Measurements from ENCODE around the gene RTN4RL1. TPM values are rescaled to one million over a fixed set of nuclear protein-coding genes. Genes with fewer than 3 reads are reported as not detected.

The RTN4RL1 gene
- polyA plus RNA-seq, 3 donors, result 1.6 to 8.7 (median 3.9) TPM

- 86 to 94% (median 92%) methylated on average over 19 of the region's 19 CpGs for WGBS, 3 donors
- H3K27ac ChIP-seq (ENCODE audit: low read depth, low read length), result no peak overlapping the region
These were observed 104.2 kb downstream of the RTN4RL1 start for GRCh38 chr17:1920948-1921351.

DNA sequence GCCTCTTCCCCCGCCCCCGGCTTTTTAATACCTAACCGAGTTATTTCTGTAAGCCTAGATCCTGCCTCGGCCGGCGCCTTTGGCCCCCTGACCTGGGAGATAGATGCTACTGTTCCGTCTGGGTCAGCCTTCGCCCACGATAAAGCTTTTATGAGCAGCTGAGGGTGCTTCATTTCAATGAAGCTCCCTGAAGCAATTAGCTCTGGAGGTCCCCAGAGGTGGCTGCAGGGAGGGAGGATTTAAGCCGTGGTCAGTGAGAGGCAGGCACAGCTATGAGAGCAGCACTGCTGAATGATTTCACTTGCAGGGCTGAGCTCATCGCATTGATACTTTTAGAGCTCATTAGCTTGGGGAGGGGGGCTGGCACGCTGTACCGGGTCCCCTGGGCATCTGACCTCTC is 105.9 kb downstream of the RTN4RL1 start:
- no peak overlapping the region for H3K27ac ChIP-seq (ENCODE audit: low read depth, low read length)
- WGBS, 3 donors, result 68 to 78% (median 76%) methylated on average over 13 of the region's 13 CpGs

- no peak overlapping the region for H3K27ac ChIP-seq (ENCODE audit: low read depth, low read length)
- WGBS, 3 donors, result 89 to 93% (median 91%) methylated on average over 29 of the region's 29 CpGs
These were observed 106.6 kb downstream of the RTN4RL1 start for GRCh38 chr17:1918346-1919162.

DNA sequence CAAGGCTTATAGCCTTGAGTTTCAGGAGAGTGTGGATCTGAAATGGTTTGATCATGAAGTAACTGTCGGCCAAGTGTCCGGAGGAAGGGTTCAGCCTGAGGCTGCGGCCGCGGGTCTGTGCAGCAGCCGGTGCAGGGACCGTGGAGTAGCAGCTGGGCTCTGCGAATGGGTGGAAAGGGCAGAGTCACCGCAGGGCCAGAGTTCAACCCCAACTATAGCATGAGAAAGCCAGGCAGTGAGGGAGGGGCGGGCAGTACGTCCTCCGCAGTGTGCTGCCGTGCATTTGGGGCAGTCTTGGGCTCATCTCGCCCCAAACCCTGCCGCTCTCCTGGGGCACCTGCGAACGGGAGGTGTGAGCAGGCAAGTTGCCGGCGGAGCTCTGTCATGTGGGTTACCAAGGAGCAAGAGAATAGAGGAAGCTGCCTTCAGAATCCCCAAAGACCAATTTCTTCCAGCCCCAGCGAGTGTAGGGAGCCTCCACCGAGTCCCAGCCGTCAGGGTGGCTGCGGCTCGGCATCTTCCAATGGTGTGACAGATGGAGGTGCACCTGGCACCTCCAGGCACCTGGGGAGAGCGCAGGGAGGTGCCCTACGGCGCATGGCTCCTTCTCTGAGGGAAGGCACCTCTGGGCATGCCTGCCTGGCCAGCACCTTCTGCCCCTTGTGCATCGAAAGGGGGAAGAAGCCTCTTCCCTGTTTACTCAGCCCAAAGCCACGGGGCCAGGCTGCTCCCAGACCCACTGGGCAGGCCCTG is 108.0 kb downstream of the RTN4RL1 start:
- WGBS, 3 donors, result 74 to 79% (median 78%) methylated on average over 28 to 29 of the region's 29 CpGs
- H3K27ac ChIP-seq (ENCODE audit: low read depth, low read length), result no peak overlapping the region

- WGBS, 3 donors, result 59 to 72% (median 67%) methylated on average over 14 of the region's 14 CpGs
- H3K27ac ChIP-seq (ENCODE audit: low read depth, low read length), result no peak overlapping the region
These were observed 108.8 kb downstream of the RTN4RL1 start for GRCh38 chr17:1916316-1916715.

DNA sequence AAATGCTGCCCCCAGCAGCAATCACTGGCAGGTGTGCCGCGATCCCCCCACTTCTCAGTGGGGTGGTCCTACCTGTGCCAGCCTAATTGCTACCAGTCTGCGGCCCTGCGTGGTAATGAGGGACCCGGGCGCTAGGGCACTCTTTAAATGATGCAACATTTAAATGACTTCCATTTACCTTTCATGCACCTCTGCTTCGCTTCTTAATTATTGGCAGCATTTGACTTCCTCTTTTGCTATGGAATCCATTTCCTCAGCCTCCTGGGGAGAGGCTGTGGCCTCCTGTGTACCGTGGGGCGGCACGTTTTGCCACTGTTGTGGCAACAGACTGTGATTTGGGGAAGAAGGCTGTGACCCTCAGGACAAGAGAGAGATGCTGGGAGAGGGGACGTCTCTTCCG is 109.2 kb downstream of the RTN4RL1 start:
- H3K27ac ChIP-seq (ENCODE audit: low read depth, low read length), result no peak overlapping the region
- 56 to 68% (median 56%) methylated on average over 12 of the region's 12 CpGs for WGBS, 3 donors

- no peak overlapping the region for H3K27ac ChIP-seq (ENCODE audit: low read depth, low read length)
- 41 to 63% (median 49%) methylated on average over 8 of the region's 8 CpGs for WGBS, 3 donors
These were observed 110.5 kb downstream of the RTN4RL1 start for GRCh38 chr17:1914661-1915083.

- 85 to 91% (median 90%) methylated on average over 13 to 14 of the region's 14 CpGs for WGBS, 3 donors
- H3K27ac ChIP-seq (ENCODE audit: low read depth, low read length), result no peak overlapping the region
These were observed 111.4 kb downstream of the RTN4RL1 start for GRCh38 chr17:1913702-1914101.

DNA sequence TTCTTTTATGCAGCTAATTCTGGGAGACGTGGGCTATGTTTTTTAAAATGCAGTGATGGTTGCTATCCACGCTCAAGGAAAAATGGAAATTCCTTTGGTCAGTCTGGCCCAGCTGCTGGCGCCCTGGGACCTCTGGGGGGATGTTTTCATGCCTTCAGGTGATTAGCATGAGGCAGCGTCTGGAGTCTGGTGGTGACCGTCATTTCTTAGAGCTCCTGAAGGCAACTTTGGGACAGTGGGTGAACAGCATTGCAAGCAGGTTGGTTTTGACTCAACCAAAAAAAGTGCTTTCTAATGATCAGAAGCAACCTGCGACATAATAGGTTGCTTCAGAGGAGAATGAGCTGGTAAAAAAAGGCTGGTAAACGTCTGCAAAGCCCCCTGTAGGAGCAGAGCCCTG is 113.0 kb downstream of the RTN4RL1 start:
- 57 to 61% (median 59%) methylated on average over 7 of the region's 7 CpGs for WGBS, 3 donors
- H3K27ac ChIP-seq (ENCODE audit: low read depth, low read length), result no peak overlapping the region

DNA sequence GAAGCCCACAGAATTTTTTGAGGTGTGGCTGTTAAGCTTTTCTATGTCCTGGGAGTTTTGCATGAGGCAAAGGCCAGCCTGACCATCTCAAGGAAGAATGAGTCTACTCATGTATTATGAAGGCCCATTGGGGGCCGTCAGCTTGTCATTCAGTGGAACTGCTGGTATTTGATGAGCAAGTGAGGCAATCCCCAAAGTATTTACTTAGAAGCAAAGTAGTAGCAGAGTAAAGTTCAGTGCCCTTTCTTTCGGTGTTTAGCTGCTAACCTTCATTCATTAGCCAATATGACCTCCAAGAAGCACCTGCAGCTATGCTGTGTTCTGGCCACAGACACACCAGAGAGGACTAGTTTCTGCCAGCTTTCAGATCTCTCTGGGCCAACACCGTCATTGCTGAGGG is 115.1 kb downstream of the RTN4RL1 start:
- 63 to 82% (median 78%) methylated on average over 3 of the region's 3 CpGs for WGBS, 3 donors
- H3K27ac ChIP-seq (ENCODE audit: low read depth, low read length), result no peak overlapping the region

- H3K27ac ChIP-seq (ENCODE audit: low read depth, low read length), result no peak overlapping the region
- WGBS, 3 donors, result 6 to 7% (median 6%) methylated on average over 22 of the region's 22 CpGs
These were observed 116.3 kb downstream of the RTN4RL1 start for GRCh38 chr17:1908699-1909309.

DNA sequence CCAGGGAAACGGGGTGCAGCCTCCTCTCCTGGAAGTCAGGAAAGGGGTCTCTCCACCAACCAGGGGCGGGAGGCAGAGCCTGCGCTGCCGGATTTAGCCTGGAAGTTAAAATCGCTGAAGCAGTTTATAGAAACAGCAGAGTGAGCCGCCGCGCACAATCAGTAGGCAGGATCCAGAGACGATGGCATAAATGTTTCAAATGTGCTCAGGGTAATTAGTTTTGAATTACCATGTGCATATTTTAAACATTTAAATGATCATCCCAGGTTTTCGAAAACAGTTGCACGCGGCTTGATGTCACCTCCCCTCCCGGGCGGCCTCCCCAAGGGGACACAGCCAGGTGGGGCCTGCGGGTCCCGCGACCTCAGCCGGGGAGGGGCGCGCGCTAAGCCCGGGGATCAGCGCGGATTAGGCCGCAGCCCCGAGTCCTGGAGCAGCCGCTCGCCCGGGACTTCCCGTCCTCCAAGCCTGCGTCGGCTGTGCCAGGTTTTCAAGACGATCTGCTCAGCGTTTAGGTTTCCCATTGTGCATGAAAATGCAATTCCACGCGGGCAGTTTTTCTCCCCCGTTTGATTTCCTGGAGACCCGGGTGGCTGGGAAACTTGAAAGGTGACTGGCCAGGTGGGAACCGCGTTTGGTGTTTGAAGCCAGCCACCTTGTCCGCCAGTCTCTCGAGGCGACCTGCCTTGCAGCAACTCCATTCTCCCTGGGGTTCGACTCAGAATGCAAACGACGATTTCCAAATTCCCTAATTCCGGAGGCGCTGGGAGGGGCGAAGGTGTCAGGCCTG is 117.0 kb downstream of the RTN4RL1 start:
- no peak overlapping the region for H3K27ac ChIP-seq (ENCODE audit: low read depth, low read length)
- 5 to 15% (median 7%) methylated on average over 49 of the region's 49 CpGs for WGBS, 3 donors

DNA sequence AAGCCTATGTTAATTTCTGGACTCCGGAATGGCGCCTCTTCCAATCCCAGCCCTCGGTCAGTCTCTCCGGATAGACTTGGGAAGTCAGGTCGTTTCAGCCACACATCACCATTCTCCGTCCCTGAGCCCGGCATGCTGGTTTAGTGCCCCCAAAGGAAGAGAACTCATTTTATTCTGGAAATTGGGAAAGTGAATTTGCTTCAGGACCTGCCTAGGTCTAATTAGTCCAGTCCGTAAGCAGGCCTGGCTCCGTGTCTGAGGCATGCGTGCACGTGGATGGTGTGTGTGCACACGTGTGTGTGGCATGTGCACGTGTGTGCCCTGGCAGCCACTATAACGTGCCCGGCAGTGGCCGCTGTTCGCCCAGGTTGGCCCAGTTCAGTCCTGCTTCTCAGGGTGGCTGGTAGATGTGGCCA is 117.9 kb downstream of the RTN4RL1 start:
- no peak overlapping the region for H3K27ac ChIP-seq (ENCODE audit: low read depth, low read length)
- 70 to 73% (median 71%) methylated on average over 17 of the region's 17 CpGs for WGBS, 3 donors

GRCh38 chr17:1906662-1907101 is 118.5 kb downstream of the RTN4RL1 start:
- H3K27ac ChIP-seq (ENCODE audit: low read depth, low read length), result no peak overlapping the region
- WGBS, 3 donors, result 55 to 62% (median 58%) methylated on average over 8 of the region's 8 CpGs

GRCh38 chr17:1905190-1905913 is 119.8 kb downstream of the RTN4RL1 start:
- H3K27ac ChIP-seq (ENCODE audit: low read depth, low read length), result no peak overlapping the region
- 19 to 26% (median 25%) methylated on average over 25 of the region's 25 CpGs for WGBS, 3 donors

DNA sequence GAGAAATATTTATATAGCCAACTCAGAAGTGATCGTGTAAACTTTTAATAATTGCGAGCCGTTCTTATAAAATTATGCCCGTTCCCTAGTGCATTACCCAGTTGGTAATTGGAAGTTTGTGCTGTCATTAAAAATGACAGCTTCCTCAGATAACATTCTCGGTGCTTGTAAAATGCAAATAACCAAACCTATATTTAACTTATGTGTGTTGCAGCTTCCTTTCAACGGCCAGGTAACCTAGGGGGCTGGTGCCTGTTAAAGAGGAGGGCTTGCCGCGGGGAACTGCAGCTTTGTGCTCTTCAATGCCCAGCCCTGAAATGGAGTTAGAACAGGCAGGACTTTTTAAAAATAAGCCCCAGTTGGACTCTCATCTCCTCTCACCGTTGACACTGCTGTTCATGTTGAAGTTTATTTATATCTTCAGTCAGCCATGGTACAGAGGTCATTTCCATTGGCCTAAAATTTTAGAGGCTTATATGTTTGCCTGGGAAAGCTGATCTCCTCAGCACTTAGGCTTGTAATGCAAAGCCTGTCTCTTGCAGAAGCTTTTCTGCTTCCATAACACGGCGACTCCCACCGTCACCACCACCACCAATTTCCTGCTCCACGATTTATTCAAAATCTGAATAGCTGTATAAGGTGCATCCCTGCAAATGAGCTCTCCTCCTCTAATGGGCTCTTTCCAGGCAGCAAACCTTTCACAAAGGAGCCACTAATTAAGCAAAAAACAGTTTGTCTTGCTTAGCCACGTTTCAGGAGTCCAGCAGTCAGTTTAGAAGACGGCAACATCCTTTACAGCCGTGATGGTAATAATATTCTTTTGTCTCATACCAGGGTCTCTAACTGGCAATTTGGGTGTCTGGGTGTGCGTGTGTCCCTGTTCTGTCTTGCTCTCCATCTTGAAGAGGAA is 120.6 kb downstream of the RTN4RL1 start:
- WGBS, 3 donors, result 66 to 68% (median 68%) methylated on average over 17 of the region's 17 CpGs
- H3K27ac ChIP-seq (ENCODE audit: low read depth, low read length), result no peak overlapping the region

Data from adipose tissue (tissue), 3 donors.